ENCODE data around the gene PLEKHM1. TPM values are rescaled to one million over a fixed set of nuclear protein-coding genes. Genes with fewer than 3 reads are reported as not detected.

The PLEKHM1 gene
- total and polyA plus RNA-seq, 4 donors = 6.2 to 15.8 (median 8.5) TPM

DNA sequence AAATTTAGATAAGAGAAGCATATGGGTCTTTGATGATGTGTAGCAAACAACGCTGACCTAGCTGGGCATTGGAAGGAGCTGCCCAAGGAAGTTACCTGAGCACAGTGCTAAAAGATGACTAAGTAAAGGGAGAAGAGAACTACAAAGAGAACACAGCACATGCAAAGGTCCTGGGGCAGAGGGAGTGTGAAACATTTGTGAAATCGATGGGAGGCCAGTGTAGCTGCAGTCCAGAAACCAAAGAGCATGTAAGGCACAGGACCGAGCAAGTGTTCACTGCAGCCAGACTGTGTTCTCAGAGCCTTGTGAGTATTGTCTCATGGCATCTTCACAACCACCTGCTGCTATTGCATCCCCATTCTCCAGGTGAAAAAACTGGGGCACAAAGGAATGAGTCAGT is 102.8 kb downstream of the PLEKHM1 start (continued):
- TF ChIP-seq CTCF (IDR thresholded peaks at IDR 0.05; ENCODE audit: low read depth, low read length, missing input control) = no peak
- no peak for TF ChIP-seq SP1 (IDR thresholded peaks at IDR 0.05)
- no peak for TF ChIP-seq TAF1 (conservative IDR thresholded peaks at IDR 0.05)
- TF ChIP-seq HNF4G (IDR thresholded peaks at IDR 0.05) = no peak
- TF ChIP-seq JUND (IDR thresholded peaks at IDR 0.05) = no peak

- H3K9me3 ChIP-seq (ENCODE audit: control insufficient read depth in 4 of 4, low read length in 3 of 4) = no peaks in the 10 kb centered on the region
- no peak for TF ChIP-seq FOXA1 (IDR thresholded peaks at IDR 0.05)
- peak in 1 of 2 donors; percentile 21 for TF ChIP-seq HNF4A (conservative IDR thresholded peaks at IDR 0.05)
- no peak overlapping the region for H3K9ac ChIP-seq (ENCODE audit: low read depth in 1 of 2, low read length in 2 of 2)
- no peak for DNase-seq (ENCODE audit: low spot score)
- no peaks in the 10 kb centered on the region for H3K27me3 ChIP-seq (ENCODE audit: control insufficient read depth in 4 of 4, insufficient read depth in 4 of 4, low read length in 3 of 4)
- H3K4me3 ChIP-seq (ENCODE audit: low read depth in 1 of 3, low read length in 3 of 3) = no peak overlapping the region
- peaks cover 0 to 16% (median 13%) of the 10 kb centered on the region in 4 donors for H3K4me1 ChIP-seq (ENCODE audit: control insufficient read depth in 4 of 4, insufficient read depth in 4 of 4, low read length in 3 of 4)
- 23% methylated on average over 4 of the region's 4 CpGs for WGBS
- H3K27ac ChIP-seq (ENCODE audit: low read depth in 1 of 2, low read length in 2 of 2) = no peak overlapping the region
- no peaks in the 10 kb centered on the region for H3K36me3 ChIP-seq (ENCODE audit: control insufficient read depth in 4 of 4, insufficient read depth in 3 of 4, low read depth in 1 of 4, low read length in 3 of 4)
Observed at GRCh38 chr17:45386178-45386577, 104.3 kb downstream of the PLEKHM1 start.

Small RNA genes within 50 kb of the gene (small RNA-seq; reads per million reads assigned to genes)
- gene RF00017 = not detected

Other genes starting within 250 kb of the PLEKHM1 start
- gene SPATA32, start 228.6 kb downstream of the PLEKHM1 start, total RNA-seq = not detected
- not detected for gene SPATA32, start 228.6 kb downstream of the PLEKHM1 start, polyA plus RNA-seq
- 1 to 10 TPM; 1.2 to 7.8 TPM for gene MAP3K14, start 173.7 kb downstream of the PLEKHM1 start, total RNA-seq
- 1 to 10 TPM; 2.2 to 6.1 TPM for gene MAP3K14, start 173.7 kb downstream of the PLEKHM1 start, polyA plus RNA-seq
- gene ARHGAP27, start 57.9 kb downstream of the PLEKHM1 start, total RNA-seq = 10 to 100 TPM; 10.6 to 10.9 TPM
- gene ARHGAP27, start 57.9 kb downstream of the PLEKHM1 start, polyA plus RNA-seq = 1 to 10 TPM; 1.8 to 4.9 TPM